H9 (cell line): ENCODE data around the gene TBR1. TPM values are rescaled to one million over a fixed set of nuclear protein-coding genes. Genes with fewer than 3 reads are reported as not detected.

ENCODE experiments used
- DNase-seq: peaks from one replicate; pipeline ENCODE4 v3.0.0-alpha.2; 2017
- H2AFZ ChIP-seq: one replicate; pipeline ENCODE4 v1.6.1; 2013; ENCODE audit warnings: mild to moderate bottlenecking, low read length, control low read depth, moderate library complexity
- H2AK5ac ChIP-seq: 2 replicates; pipeline ENCODE4 v1.6.1; 2013; ENCODE audit warnings: low read length, control low read depth, mixed read lengths; ENCODE audit not compliant: insufficient read length
- H2BK120ac ChIP-seq: one replicate; pipeline ENCODE4 v1.6.1; 2013; ENCODE audit warnings: low read depth, mild to moderate bottlenecking, low read length, control low read depth, inconsistent platforms; ENCODE audit not compliant: poor library complexity, severe bottlenecking
- H2BK12ac ChIP-seq: 2 replicates; pipeline ENCODE4 v1.6.1; 2013; ENCODE audit warnings: low read length, control low read depth, mixed read lengths, low read depth; ENCODE audit not compliant: insufficient read length
- H2BK15ac ChIP-seq: 2 replicates; pipeline ENCODE4 v1.6.1; 2013; ENCODE audit warnings: low read depth, low read length, control low read depth
- H2BK20ac ChIP-seq: one replicate; pipeline ENCODE4 v1.6.1; 2013; ENCODE audit warnings: low read depth, mild to moderate bottlenecking, low read length, control low read depth, inconsistent platforms; ENCODE audit not compliant: poor library complexity, severe bottlenecking
- H2BK5ac ChIP-seq: 2 replicates; pipeline ENCODE4 v1.6.1; 2013; ENCODE audit warnings: low read length, control low read depth, mixed read lengths; ENCODE audit not compliant: insufficient read length
- H3K14ac ChIP-seq: 2 replicates; pipeline ENCODE4 v1.6.1; 2013; ENCODE audit warnings: low read length, control low read depth; ENCODE audit not compliant: insufficient read depth
- H3K18ac ChIP-seq: 2 replicates; pipeline ENCODE4 v1.6.1; 2013; ENCODE audit warnings: low read depth, mild to moderate bottlenecking, mixed read lengths, low read length, control low read depth; ENCODE audit not compliant: insufficient read length
- H3K23ac ChIP-seq: 2 replicates; pipeline ENCODE4 v1.6.1; 2013; ENCODE audit warnings: low read length, control low read depth, mixed read lengths, low read depth; ENCODE audit not compliant: insufficient read length
- H3K23me2 ChIP-seq: 2 replicates; pipeline ENCODE4 v1.6.1; 2013; ENCODE audit warnings: low read depth, mild to moderate bottlenecking, mixed read lengths, low read length, control low read depth; ENCODE audit not compliant: insufficient read length, poor library complexity, severe bottlenecking
- H3K27ac ChIP-seq: 2 replicates; pipeline ENCODE4 v1.5.1; 2013; ENCODE audit warnings: low read length, control low read depth, mixed read lengths, low read depth; ENCODE audit not compliant: insufficient read length
- H3K27me3 ChIP-seq: 2 replicates; pipeline ENCODE4 v1.6.1; 2013; ENCODE audit warnings: low read length, control low read depth, inconsistent platforms; ENCODE audit not compliant: insufficient read depth
- H3K4ac ChIP-seq: 2 replicates; pipeline ENCODE4 v1.6.1; 2013; ENCODE audit warnings: low read depth, mild to moderate bottlenecking, control low read depth, inconsistent platforms, low read length, moderate library complexity
- H3K4me1 ChIP-seq: 2 replicates; pipeline ENCODE4 v1.6.1; 2013; ENCODE audit warnings: low read length, control low read depth, inconsistent platforms; ENCODE audit not compliant: insufficient read depth
- H3K4me2 ChIP-seq: 2 replicates; pipeline ENCODE4 v1.6.1; 2013; ENCODE audit warnings: low read length, control low read depth, mixed read lengths; ENCODE audit not compliant: insufficient read length, insufficient read depth
- H3K56ac ChIP-seq: 2 replicates; pipeline ENCODE4 v1.6.1; 2013; ENCODE audit warnings: low read depth, mild to moderate bottlenecking, mixed read lengths, low read length, control low read depth; ENCODE audit not compliant: insufficient read length
- H3K79me1 ChIP-seq: 2 replicates; pipeline ENCODE4 v1.6.1; 2013; ENCODE audit warnings: low read depth, mild to moderate bottlenecking, moderate library complexity, low read length, control low read depth, inconsistent platforms; ENCODE audit not compliant: insufficient read depth, poor library complexity, severe bottlenecking
- H3K79me2 ChIP-seq: 2 replicates; pipeline ENCODE4 v1.6.1; 2013; ENCODE audit warnings: low read length, control low read depth, inconsistent platforms; ENCODE audit not compliant: insufficient read depth
- H3K9ac ChIP-seq: 2 replicates; pipeline ENCODE4 v1.6.1; 2013; ENCODE audit warnings: low read length, control low read depth, mixed read lengths; ENCODE audit not compliant: insufficient read length; ENCODE audit errors: extremely low read depth
- H3K9me3 ChIP-seq: one replicate; pipeline ENCODE4 v1.6.1; 2013; ENCODE audit warnings: low read depth, low read length, inconsistent platforms; ENCODE audit not compliant: control insufficient read depth
- H3T11ph ChIP-seq: one replicate; pipeline ENCODE4 v1.6.1; 2013; ENCODE audit warnings: mild to moderate bottlenecking, low read length, control low read depth, inconsistent platforms
- H4K20me1 ChIP-seq: one replicate; pipeline ENCODE4 v1.6.1; 2013; ENCODE audit not compliant: control insufficient read depth, insufficient read length, insufficient read depth
- H4K5ac ChIP-seq: 2 replicates; pipeline ENCODE4 v1.6.1; 2013; ENCODE audit warnings: low read depth, mild to moderate bottlenecking, mixed read lengths, low read length, control low read depth; ENCODE audit not compliant: insufficient read length
- H4K8ac ChIP-seq: replicated peaks from 2 replicates; pipeline ENCODE4 v1.6.1; 2013; ENCODE audit warnings: low read length, control low read depth, mixed read lengths, low read depth; ENCODE audit not compliant: insufficient read length
- H4K91ac ChIP-seq: 2 replicates; pipeline ENCODE4 v1.6.1; 2013; ENCODE audit warnings: low read depth, mild to moderate bottlenecking, moderate library complexity, mixed read lengths, low read length, control low read depth; ENCODE audit not compliant: insufficient read length
- H3K27ac Mint-ChIP-seq, 3 experiments: 2 replicates in 2 of 3; 3 replicates in 1 of 3; pipeline ENCODE4 v1.8.0; 2020 to 2021; ENCODE audit warnings: mixed read lengths in 3 of 3, mild to moderate bottlenecking in 1 of 3, moderate library complexity in 1 of 3
- H3K27me3 Mint-ChIP-seq: 2 replicates; pipeline ENCODE4 v1.8.0; 2021; ENCODE audit warnings: low read depth, mild to moderate bottlenecking, moderate library complexity, mixed read lengths
- H3K36me3 Mint-ChIP-seq, 3 experiments: 2 replicates in 2 of 3; 3 replicates in 1 of 3; pipeline ENCODE4 v1.8.0; 2020 to 2021; ENCODE audit warnings: low read depth in 3 of 3, mixed read lengths in 3 of 3; ENCODE audit not compliant: insufficient read depth in 1 of 3
- H3K4me1 Mint-ChIP-seq, 2 experiments: 2 replicates each; pipeline ENCODE4 v1.8.0; 2020; ENCODE audit warnings: mixed read lengths in 2 of 2
- H3K4me3 Mint-ChIP-seq, 2 experiments: 2 replicates in 1 of 2; 3 replicates in 1 of 2; pipeline ENCODE4 v1.8.0; 2020 to 2021; ENCODE audit warnings: mild to moderate bottlenecking in 2 of 2, mixed read lengths in 2 of 2, moderate library complexity in 1 of 2
- H3K9me3 Mint-ChIP-seq, 2 experiments: 2 replicates in 1 of 2; 3 replicates in 1 of 2; pipeline ENCODE4 v1.8.0; 2020; ENCODE audit warnings: mild to moderate bottlenecking in 2 of 2, mixed read lengths in 2 of 2, moderate library complexity in 1 of 2
- CTCF ChIP-seq: fragments of 200-600 bp; sonication (generic); conservative IDR thresholded peaks from 3 replicates; pipeline ENCODE4 v1.8.0; 2021; ENCODE audit warnings: antibody characterized with exemption, mild to moderate bottlenecking
- WGBS: extraction: QIAGEN DNeasy Blood & Tissue Kit; methylation state at CpG from one replicate; pipeline ENCODE4 v1.1.7; 2013; ENCODE audit warnings: missing lambda C conversion rate, low lambda C conversion rate, mixed read lengths; ENCODE audit not compliant: insufficient read length; ENCODE audit errors: extremely low coverage; 5-methylcytosine and 5-hydroxymethylcytosine counted together
- total RNA-seq: library from RNA; stranded (reverse); gene quantifications from 2 replicates; pipeline ENCODE4 v1.2.1, GENCODE V29; 2021

TBR1 gene
- total RNA-seq, 1 experiment from 2014 or later, result 0.24 TPM

DNA sequence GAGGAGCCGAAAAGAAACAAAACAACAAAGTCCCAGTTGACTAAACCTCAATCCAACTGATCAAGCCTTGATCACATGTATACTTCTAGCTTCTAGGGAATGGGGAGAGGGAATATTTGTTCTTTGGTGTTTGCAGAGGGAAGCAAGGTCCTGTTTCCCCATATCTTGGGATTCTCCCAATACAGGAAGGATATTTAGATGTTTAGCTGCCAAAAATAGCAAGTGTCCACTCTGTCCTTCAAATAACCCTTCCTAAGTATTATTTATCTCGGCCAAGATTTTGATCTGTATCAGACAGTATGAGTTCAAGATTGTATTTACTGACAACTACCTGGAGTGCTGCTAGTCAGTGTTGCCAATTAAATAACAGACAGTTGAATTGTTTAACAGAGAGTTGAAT lies 55.5 kb downstream of the TBR1 start:
- Mint-ChIP-seq H3K4me1 (no peaks in the 10 kb centered on the region), H3K27me3 (no peaks in the 10 kb centered on the region), H3K36me3 (peaks cover 0 to 14% (median 4%) of the 10 kb centered on the region in 3 experiments; a peak in 5 of 7 replicates), H3K9me3 (peaks cover 19 to 29% of the 10 kb centered on the region in 2 experiments), H3K4me3 (no peak overlapping the region), H3K27ac (no peak overlapping the region)
- no peak overlapping the region for H4K5ac ChIP-seq
- no CpG with 5 or more reads among the region's 2 CpGs for WGBS
- H3K18ac ChIP-seq, result no peak overlapping the region
- H3K27me3 ChIP-seq, result no peaks in the 10 kb centered on the region
- H3K79me2 ChIP-seq, result no peaks in the 10 kb centered on the region
- no peak overlapping the region for H2AK5ac ChIP-seq
- H3K9ac ChIP-seq, result no peak overlapping the region
- H3K4ac ChIP-seq, result no peak overlapping the region
- H3K9me3 ChIP-seq, result no peaks in the 10 kb centered on the region
- no peak overlapping the region for H2AFZ ChIP-seq
- H2BK12ac ChIP-seq, result no peak overlapping the region
- no peak overlapping the region for H3K56ac ChIP-seq
- H3K4me2 ChIP-seq, result no peak overlapping the region
- no peak overlapping the region for H3K27ac ChIP-seq
- H4K91ac ChIP-seq, result no peak overlapping the region
- no peaks in the 10 kb centered on the region for H3K79me1 ChIP-seq
- H3K23me2 ChIP-seq, result no peaks in the 10 kb centered on the region
- H2BK20ac ChIP-seq, result no peak overlapping the region
- no peak overlapping the region for H2BK120ac ChIP-seq
- no peak overlapping the region for H3T11ph ChIP-seq
- no peak for DNase-seq
- H3K4me1 ChIP-seq, result no peaks in the 10 kb centered on the region
- no peak overlapping the region for H3K23ac ChIP-seq
- H2BK5ac ChIP-seq, result no peak overlapping the region
- no peaks in the 10 kb centered on the region for H4K20me1 ChIP-seq
- no peak overlapping the region for H2BK15ac ChIP-seq
- no peak overlapping the region for H3K14ac ChIP-seq
- no peak overlapping the region for H4K8ac ChIP-seq
- TF ChIP-seq CTCF, result no peak
